Measurements from ENCODE around the gene MZT2A.
"Not testable (repeated sequence)": the region's sequence is repeated elsewhere in the genome, so short reads cannot be mapped to it uniquely, and the experiment has no call there.

Gene MZT2A

GRCh38 chr2:131454914-131455313 lies 37.3 kb downstream of the MZT2A start:
- not testable (repeated sequence) for H3K4me1 ChIP-seq (ENCODE audit: control insufficient read depth in 5 of 5, insufficient read depth in 5 of 5, low read length in 5 of 5); H3K36me3 ChIP-seq (ENCODE audit: control insufficient read depth in 5 of 5, insufficient read depth in 5 of 5, low read length in 5 of 5); H3K4me3 ChIP-seq (ENCODE audit: low read depth in 1 of 5, low read length in 5 of 5); H3K27me3 ChIP-seq (ENCODE audit: control insufficient read depth in 5 of 5, insufficient read depth in 4 of 5, low read length in 5 of 5); H3K27ac ChIP-seq (ENCODE audit: low read depth, low read length); H3K9ac ChIP-seq (ENCODE audit: low read length in 5 of 5); H3K9me3 ChIP-seq (ENCODE audit: control insufficient read depth in 5 of 5, low read length in 5 of 5)

- H3K9ac ChIP-seq (ENCODE audit: low read length in 5 of 5); H3K27ac ChIP-seq (ENCODE audit: low read depth, low read length); H3K9me3 ChIP-seq (ENCODE audit: control insufficient read depth in 5 of 5, low read length in 5 of 5); H3K27me3 ChIP-seq (ENCODE audit: control insufficient read depth in 5 of 5, insufficient read depth in 4 of 5, low read length in 5 of 5); H3K36me3 ChIP-seq (ENCODE audit: control insufficient read depth in 5 of 5, insufficient read depth in 5 of 5, low read length in 5 of 5); H3K4me3 ChIP-seq (ENCODE audit: low read depth in 1 of 5, low read length in 5 of 5); H3K4me1 ChIP-seq (ENCODE audit: control insufficient read depth in 5 of 5, insufficient read depth in 5 of 5, low read length in 5 of 5): not testable (repeated sequence)
Measured at GRCh38 chr2:131451265-131451949, 40.8 kb downstream of the MZT2A start.

GRCh38 chr2:131447981-131448380 lies 44.2 kb downstream of the MZT2A start:
- H3K9ac ChIP-seq (ENCODE audit: low read length in 5 of 5); H3K4me1 ChIP-seq (ENCODE audit: control insufficient read depth in 5 of 5, insufficient read depth in 5 of 5, low read length in 5 of 5); H3K36me3 ChIP-seq (ENCODE audit: control insufficient read depth in 5 of 5, insufficient read depth in 5 of 5, low read length in 5 of 5); H3K27me3 ChIP-seq (ENCODE audit: control insufficient read depth in 5 of 5, insufficient read depth in 4 of 5, low read length in 5 of 5); H3K4me3 ChIP-seq (ENCODE audit: low read depth in 1 of 5, low read length in 5 of 5); H3K27ac ChIP-seq (ENCODE audit: low read depth, low read length); H3K9me3 ChIP-seq (ENCODE audit: control insufficient read depth in 5 of 5, low read length in 5 of 5): not testable (repeated sequence)

GRCh38 chr2:131445896-131446295 lies 46.3 kb downstream of the MZT2A start:
- no peak overlapping the region for H3K4me3 ChIP-seq (ENCODE audit: low read depth in 1 of 5, low read length in 5 of 5)
- H3K27me3 ChIP-seq (ENCODE audit: control insufficient read depth in 5 of 5, insufficient read depth in 4 of 5, low read length in 5 of 5), result peaks cover 0 to 3% (median 0%) of the 10 kb centered on the region in 5 donors
- no peaks in the 10 kb centered on the region for H3K4me1 ChIP-seq (ENCODE audit: control insufficient read depth in 5 of 5, insufficient read depth in 5 of 5, low read length in 5 of 5)
- H3K9ac ChIP-seq (ENCODE audit: low read length in 5 of 5), result no peak overlapping the region
- H3K9me3 ChIP-seq (ENCODE audit: control insufficient read depth in 5 of 5, low read length in 5 of 5), result no peaks in the 10 kb centered on the region
- H3K27ac ChIP-seq (ENCODE audit: low read depth, low read length), result no peak overlapping the region
- no peaks in the 10 kb centered on the region for H3K36me3 ChIP-seq (ENCODE audit: control insufficient read depth in 5 of 5, insufficient read depth in 5 of 5, low read length in 5 of 5)

GRCh38 chr2:131445515-131445797 lies 46.7 kb downstream of the MZT2A start:
- H3K27ac ChIP-seq (ENCODE audit: low read depth, low read length); H3K4me3 ChIP-seq (ENCODE audit: low read depth in 1 of 5, low read length in 5 of 5); H3K27me3 ChIP-seq (ENCODE audit: control insufficient read depth in 5 of 5, insufficient read depth in 4 of 5, low read length in 5 of 5); H3K36me3 ChIP-seq (ENCODE audit: control insufficient read depth in 5 of 5, insufficient read depth in 5 of 5, low read length in 5 of 5); H3K9ac ChIP-seq (ENCODE audit: low read length in 5 of 5); H3K9me3 ChIP-seq (ENCODE audit: control insufficient read depth in 5 of 5, low read length in 5 of 5); H3K4me1 ChIP-seq (ENCODE audit: control insufficient read depth in 5 of 5, insufficient read depth in 5 of 5, low read length in 5 of 5): not testable (repeated sequence)

- H3K27me3 ChIP-seq (ENCODE audit: control insufficient read depth in 5 of 5, insufficient read depth in 4 of 5, low read length in 5 of 5); H3K9me3 ChIP-seq (ENCODE audit: control insufficient read depth in 5 of 5, low read length in 5 of 5); H3K36me3 ChIP-seq (ENCODE audit: control insufficient read depth in 5 of 5, insufficient read depth in 5 of 5, low read length in 5 of 5); H3K9ac ChIP-seq (ENCODE audit: low read length in 5 of 5); H3K27ac ChIP-seq (ENCODE audit: low read depth, low read length); H3K4me3 ChIP-seq (ENCODE audit: low read depth in 1 of 5, low read length in 5 of 5); H3K4me1 ChIP-seq (ENCODE audit: control insufficient read depth in 5 of 5, insufficient read depth in 5 of 5, low read length in 5 of 5): not testable (repeated sequence)
Measured at GRCh38 chr2:131444736-131445514, 47.3 kb downstream of the MZT2A start.

- H3K27ac ChIP-seq (ENCODE audit: low read depth, low read length); H3K27me3 ChIP-seq (ENCODE audit: control insufficient read depth in 5 of 5, insufficient read depth in 4 of 5, low read length in 5 of 5); H3K4me3 ChIP-seq (ENCODE audit: low read depth in 1 of 5, low read length in 5 of 5); H3K4me1 ChIP-seq (ENCODE audit: control insufficient read depth in 5 of 5, insufficient read depth in 5 of 5, low read length in 5 of 5); H3K36me3 ChIP-seq (ENCODE audit: control insufficient read depth in 5 of 5, insufficient read depth in 5 of 5, low read length in 5 of 5); H3K9me3 ChIP-seq (ENCODE audit: control insufficient read depth in 5 of 5, low read length in 5 of 5); H3K9ac ChIP-seq (ENCODE audit: low read length in 5 of 5): not testable (repeated sequence)
Measured at GRCh38 chr2:131440742-131441468, 51.3 kb downstream of the MZT2A start.
